Hepatic stellate cell (primary cell): Measurements from ENCODE around the gene KRTAP4-7.
"Not testable (repeated sequence)": the region's sequence is repeated elsewhere in the genome, so short reads cannot be mapped to it uniquely, and the experiment has no call there.

ENCODE experiments used
- DNase-seq: peaks from one replicate; pipeline ENCODE4 v3.0.0; 2011; ENCODE audit warnings: low spot score

Gene KRTAP4-7

DNA sequence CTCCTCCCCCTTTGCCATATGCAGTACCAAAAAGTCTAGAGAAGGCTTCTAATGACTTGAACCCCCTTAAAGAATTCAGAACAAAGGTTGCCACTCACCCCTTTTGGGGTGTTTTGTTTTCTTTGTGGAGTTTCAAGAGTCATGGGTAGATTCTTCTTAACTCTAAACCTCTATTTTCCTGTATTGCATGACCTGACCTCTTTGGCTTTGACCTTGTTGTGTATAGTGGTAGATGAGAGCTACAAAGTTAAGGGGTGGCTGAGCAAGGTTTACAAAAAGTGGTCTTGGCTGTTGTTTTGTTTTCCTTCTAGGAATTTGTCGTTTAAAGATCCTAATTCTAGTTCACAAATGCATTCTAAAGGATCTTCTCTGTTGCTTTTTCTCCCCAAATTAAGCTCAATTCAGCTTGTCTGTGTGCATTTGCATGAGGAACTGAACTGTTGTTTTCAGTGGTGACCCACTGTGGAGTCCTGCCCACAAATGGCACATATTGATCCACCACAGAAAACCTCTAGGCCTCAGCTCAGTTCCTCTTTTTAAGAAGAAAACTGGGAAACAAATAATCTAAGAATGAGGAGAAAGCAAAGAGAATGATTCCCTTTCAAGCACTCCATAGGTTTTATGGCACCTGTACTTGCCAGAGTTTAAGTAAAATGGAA is 24.9 kb downstream of the KRTAP4-7 start:
- not testable (repeated sequence) for DNase-seq

DNA sequence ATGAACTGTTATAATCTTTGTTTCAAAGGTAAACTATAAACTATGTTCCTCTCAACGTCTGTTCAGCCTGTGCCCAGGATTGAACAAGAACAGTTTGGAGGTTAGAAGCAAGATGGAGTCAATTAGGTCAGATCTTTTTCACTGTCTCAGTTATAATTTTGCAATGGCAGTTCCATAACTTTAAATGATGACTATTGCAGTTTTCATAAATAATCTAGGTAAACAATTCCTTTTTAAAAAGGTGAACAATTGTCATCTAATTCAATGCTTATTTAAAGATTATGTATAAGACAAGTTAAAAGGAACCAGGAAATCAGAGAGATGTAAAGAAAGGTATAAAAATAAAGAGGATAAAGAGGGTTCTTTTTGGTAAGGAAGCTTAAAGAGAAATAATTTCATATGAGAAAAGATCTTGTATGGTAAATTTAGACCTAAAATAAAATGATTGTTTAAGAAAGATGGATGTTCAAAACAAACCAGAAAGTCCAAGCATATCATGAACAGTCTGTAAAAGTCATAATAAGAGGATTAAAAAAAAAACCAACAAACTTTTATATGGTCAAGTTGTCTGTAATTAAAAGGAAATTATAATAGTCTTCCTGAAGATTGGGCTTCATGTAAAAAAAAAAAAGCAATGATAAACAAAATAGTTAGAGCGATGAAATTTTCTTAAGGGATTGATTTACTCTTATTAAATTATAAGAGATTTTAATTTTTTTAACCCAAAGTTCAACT is 27.4 kb downstream of the KRTAP4-7 start:
- DNase-seq = no peak

DNA sequence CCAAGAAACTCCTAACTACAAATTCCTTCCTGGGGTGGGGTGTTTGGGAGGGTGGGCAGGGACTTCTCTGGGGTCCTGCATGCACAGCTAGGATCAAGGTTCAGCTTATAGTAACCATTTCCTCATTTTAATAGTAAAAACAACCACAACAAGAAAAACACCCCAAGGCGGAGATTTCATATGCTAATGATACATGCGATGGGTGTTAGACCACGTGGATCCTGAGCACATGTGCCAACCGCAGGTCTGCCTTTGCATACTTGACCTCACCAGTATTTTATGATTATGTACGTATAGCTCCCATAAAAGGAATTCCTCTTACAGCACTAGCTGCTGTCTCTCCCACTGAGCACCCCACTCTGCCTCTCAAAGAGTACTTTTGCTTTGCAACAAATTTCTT is 32.3 kb downstream of the KRTAP4-7 start:
- no peak for DNase-seq

DNA sequence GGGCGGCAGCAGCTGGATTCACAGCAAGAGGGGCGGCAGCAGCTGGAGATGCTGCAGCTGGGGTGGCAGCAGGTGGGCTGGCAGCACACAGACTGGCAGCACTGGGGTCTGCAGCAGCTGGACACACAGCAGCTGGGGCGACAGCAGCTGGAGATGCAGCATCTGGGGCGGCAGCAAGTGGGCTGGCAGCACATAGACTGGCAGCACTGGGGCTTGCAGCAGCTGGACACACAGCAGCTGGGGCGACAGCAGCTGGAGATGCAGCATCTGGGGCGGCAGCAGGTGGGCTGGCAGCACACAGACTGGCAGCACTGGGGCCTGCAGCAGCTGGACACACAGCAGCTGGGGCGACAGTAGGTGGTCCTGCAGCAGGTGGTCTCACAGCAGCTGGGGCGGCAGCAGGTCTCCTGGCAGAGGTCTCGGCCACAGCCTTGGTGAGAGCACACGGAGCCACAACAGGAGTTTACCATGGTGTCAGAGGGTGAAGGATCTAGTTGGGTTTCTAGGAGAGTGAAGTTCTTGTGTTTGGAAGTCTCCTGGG is 34.0 kb downstream of the KRTAP4-7 start, which contains the start of gene KRTAP4-11:
TSS of gene KRTAP4-11 (minus strand) at position 528 of the 541 bp plus-strand sequence. CDS start at position 470, 58 bp downstream.
- DNase-seq = not testable (repeated sequence)

DNA sequence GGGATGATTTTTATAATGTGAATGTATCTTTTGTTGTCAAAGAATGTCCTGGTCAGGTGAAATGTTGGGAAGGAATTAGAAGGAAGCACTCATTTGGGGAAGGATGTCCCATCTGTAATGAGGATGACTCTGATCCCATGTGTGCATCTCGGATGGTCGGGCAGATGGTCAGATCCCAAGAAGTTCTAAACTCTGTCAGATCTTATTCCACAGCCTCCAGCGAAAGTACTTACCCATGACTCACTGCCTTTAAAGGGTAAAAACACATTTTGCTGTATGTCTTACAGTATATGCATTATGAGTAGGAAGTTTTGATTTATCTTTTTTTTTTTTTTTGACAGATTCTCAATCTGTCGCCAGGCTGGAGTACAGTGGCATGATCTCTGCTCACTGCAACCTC is 34.8 kb downstream of the KRTAP4-7 start:
- DNase-seq = no peak

DNA sequence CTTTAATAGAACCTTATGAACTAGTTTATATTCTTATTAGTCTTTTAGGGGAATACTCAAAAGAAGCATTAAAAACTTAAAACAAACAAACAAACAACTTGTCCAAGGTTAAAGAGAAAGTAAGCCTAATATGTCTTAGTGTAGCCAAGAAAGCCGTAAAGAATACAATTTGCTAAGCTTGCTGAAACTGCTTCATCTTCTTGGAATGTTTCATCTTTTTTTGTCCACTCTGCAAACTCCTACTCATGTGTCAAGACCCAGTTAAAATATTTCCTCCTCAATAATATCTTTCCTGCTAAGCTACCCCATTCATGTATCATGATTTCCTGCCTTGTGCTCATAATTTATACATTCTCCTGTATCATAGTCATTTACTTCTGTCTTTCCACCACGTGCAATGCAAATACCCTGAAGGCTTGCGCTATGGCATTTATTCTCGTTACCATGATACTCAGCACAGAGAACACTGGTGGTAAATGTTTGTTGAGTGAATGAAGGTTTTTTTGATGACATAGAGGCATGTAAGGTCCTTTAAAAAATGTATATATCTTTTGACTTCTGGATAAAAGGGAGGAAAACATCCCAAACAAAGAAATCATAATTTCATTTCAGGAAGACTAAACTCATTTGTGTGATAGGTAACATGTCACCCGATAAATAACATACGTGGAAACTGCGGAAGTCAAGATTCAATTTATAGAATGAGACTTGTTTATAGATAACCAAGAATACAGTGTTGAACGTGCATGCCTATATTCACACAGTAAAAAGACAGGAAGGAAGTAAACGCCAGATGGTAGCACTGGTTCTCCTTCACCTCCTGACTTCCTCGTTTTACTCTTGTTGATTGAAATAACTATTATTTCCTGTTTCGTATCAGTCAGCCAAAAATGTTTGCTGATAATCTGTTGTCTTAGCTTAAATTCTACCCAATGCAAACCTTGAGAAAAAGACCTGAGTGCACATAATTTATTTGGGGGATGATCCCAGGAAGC is 36.0 kb downstream of the KRTAP4-7 start:
- DNase-seq = not testable (repeated sequence)

DNA sequence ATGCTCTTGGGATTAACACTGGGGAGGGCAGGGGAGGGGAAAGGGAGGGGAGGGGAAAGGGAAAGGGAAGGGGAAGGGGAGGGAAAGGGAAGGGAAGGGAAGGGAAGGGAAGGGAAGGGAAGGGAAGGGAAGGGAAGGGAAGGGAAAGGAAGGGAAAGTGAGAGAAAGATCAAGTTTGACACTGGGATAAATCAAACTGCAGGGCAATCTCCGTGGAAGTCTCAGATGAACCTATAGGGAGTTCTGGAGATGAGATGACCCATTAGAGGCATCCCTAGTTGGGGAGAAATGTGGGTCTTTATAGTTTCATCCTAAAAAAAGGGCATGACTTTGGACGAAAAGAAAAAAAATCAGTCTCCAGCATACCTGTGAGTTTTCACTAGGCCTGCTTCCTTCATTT is 37.8 kb downstream of the KRTAP4-7 start:
- no peak for DNase-seq

DNA sequence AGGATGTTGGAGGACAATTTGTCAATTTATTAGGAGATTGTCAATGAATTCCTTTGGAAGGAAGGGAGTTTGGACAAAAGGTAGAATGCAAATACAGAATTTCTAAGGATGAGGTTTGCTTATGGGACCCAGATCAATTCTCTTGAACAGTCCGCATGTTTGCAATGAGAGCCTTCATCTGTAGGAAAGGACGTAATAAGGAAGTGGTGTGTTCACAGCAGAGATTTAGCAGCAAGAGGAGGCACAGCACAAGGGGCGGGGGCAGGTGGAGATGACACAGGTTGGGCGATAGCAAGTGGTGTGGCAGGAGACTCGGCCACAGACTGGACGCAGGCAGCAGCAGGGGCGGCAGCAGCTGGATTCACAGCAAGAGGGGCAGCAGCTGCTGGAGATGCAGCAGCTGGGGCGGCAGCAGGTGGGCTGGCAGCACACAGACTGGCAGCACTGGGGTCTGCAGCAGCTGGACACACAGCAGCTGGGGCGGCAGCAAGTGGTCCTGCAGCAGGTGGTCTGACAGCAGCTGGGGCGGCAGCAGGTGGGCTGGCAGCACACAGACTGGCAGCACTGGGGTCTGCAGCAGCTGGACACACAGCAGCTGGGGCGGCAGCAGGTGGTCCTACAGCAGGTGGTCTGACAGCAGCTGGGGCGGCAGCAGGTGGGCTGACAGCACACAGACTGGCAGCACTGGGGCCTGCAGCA is 39.5 kb downstream of the KRTAP4-7 start:
- DNase-seq = not testable (repeated sequence)

DNA sequence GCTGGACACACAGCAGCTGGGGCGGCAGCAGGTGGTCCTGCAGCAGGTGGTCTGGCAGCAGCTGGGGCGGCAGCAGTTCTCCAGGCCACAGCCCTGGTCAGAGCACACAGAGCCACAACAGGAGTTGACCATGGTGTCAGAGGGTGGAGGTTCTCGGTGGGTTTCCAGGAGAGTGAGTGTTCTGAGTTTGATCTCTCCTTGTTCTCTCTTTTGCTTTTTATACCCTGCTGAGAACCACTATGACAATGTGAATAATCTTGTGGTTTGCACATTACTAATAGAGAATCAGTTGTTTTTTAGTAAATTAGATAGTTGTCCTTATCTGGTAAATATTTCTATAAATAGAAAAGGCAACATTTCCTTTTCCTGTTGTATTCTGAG is 40.0 kb downstream of the KRTAP4-7 start, which contains the start of gene KRTAP4-12:
TSS of gene KRTAP4-12 (minus strand) at position 192 of the 381 bp plus-strand sequence. CDS start at position 132, 60 bp downstream.
- DNase-seq = not testable (repeated sequence)

DNA sequence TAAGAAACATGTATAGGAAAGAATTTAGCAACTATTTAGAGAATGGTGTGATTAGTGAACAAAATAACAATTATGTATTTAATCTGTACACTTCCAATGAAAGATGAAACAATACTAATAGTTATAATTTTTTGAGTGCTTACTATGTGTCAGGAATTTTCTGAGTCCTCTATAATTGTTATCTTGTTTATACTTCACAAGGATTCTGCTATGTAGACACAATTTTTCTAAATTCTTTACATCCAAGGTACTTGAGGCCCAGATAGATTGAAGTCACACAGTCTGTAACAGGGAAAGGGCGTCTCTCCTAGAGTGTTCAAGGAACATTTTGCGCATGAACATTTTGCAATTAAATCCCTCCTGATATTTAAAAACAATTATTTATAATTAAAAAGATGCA is 41.1 kb downstream of the KRTAP4-7 start:
- no peak for DNase-seq

DNA sequence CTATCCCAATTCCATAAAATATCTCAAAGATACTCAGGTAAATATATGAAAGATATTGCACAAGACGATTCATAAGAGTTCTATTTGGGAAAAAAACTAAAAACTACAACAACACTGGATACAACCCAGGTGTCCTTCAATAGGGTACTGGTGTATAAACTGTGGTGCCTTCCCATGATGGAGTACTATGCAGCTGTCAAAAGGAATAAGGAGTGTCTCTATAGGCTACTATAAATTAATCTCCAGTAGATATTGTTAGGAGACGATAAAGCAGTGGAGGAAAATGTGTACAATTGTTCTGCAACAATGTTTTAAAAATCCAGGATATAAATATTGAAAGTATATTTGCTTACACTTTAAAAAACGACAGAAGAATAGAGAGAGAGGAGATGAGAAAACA is 42.5 kb downstream of the KRTAP4-7 start:
- no peak for DNase-seq

DNA sequence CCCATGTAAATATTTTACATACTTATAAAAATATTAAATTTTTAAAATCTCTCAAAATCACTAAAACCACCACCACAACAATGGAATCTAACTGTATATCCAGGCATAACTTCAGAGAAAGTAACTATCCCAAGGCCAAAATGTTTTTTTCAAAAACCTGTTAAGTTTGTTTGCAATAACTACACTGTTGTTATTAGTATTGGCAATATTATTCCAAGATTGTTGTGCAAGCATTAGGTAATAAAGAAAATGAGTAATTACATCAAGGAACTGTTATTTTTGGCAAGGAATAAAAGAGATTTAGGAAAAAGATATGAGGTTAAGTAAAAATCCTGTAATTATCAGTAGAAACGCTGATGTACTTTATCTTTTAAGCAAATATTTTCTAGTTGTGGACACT is 43.4 kb downstream of the KRTAP4-7 start:
- DNase-seq = no peak

DNA sequence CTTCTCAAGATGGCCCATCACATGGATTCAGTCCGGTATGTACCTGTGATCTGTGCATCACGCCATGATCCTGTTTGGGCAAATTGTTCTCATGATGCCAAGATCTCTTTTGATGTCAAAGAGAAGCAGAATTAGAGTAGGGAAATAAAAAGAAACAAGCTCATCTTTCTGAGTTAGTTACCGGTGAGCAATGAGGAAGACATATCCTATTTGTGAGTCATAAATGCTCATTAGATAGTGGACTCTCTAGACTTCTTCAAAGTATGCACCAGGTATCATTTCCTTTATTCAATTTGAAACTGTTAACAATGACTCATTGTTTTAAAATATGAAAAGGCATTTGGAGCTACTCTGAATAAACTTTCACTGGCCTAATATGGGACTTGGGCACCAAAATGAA is 48.0 kb downstream of the KRTAP4-7 start:
- no peak for DNase-seq

DNA sequence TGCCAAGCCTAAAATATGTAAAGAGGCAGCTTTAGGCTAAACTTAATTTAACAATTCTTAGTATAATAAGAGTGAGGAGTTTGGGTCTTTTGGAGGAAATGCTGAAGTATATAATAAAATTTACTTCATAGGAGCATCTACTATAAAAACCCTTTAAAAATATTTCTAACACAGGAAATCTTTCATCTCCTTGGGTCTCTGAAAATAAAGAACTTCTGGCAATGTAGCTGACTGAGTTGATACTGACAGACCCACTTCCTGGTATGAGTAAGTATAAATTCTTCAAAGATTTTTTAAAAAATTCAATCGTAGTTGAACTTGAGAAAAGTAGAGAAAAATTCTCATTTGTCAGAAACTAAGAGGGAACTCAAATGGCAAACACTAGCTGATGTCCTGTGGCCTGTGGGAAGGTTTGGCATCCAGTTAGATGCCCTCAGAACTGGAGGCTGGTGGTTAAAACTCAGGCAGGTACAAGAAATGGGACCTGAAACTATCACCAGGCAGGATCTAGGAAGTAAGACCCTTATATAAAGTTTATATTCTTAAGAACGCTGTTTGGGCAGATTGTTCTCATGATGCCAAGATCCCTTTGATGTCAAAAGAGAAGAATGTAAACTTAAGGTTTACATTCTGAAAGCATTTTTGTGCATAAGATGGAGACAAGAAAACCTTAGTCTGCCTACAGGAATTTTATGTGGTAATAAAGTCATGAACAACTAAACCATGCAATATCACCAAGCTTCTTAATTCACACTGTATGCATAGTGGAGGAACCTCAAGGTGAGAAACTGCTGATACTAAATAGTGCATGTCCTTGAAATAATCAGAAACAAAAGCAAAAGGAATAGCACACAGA is 50.2 kb downstream of the KRTAP4-7 start:
- peak; percentile 16 for DNase-seq
